ENCODE results near the gene FOXP4.

GRCh38 chr6:41589223-41589622 is 43.0 kb downstream of the FOXP4 start:
- no peak for TF ChIP-seq CTCF (IDR thresholded peaks at IDR 0.05)
- no peak for TF ChIP-seq EZH2 (IDR thresholded peaks at IDR 0.05)
- TF ChIP-seq EZH2phosphoT487 (IDR thresholded peaks at IDR 0.05): no peak

Data from neural progenitor cell (in vitro differentiated cells).